Muscle of back (tissue), 11 donors: Measurements from ENCODE around the gene SAXO2. TPM values are rescaled to one million over a fixed set of nuclear protein-coding genes. Genes with fewer than 3 reads are reported as not detected.
"Not testable (repeated sequence)": the region's sequence is repeated elsewhere in the genome, so short reads cannot be mapped to it uniquely, and the experiment has no call there.

Source experiments
- DNase-seq, 3 donors: peaks; one replicate each; pipeline versions ENCODE4 v3.0.0 to v3.0.0-alpha.2; 2013
- polyA plus RNA-seq, 10 donors: library from polyadenylated mRNA; unstranded; fragments of 120-200 nt; gene quantifications; one replicate each; pipeline ENCODE4 v1.2.1, GENCODE V29; 2013; ENCODE audit not compliant: insufficient read length in 10 of 10

The SAXO2 gene
- polyA plus RNA-seq, 10 donors = 0.99 to 4.8 (median 2.0) TPM

GRCh38 chr15:82333603-82334553, 71.3 kb downstream of the SAXO2 start:
- DNase-seq = not testable (repeated sequence)

Other genes starting within 250 kb of the SAXO2 start
- 10 to 100 TPM; 12.4 to 30.9 (median 16.9) TPM for gene MEX3B, start 216.8 kb upstream of the SAXO2 start, polyA plus RNA-seq
- 10 to 100 TPM; 10.8 to 16.3 (median 12.9) TPM for gene EFL1, start 84 bp upstream of the SAXO2 start, polyA plus RNA-seq
- 1 to 10 TPM in 5 of 10 donors, under 1 TPM in 5; 0.43 to 4.6 (median 1.4) TPM for gene GOLGA6L10, start 86.7 kb downstream of the SAXO2 start, polyA plus RNA-seq
- 1 to 10 TPM in 9 of 10 donors, under 1 TPM in 1; 0.70 to 7.1 (median 2.2) TPM for gene GOLGA6L9, start 167.0 kb downstream of the SAXO2 start, polyA plus RNA-seq